Transverse colon (tissue), 4 donors: ENCODE results near the gene ZNF217.
"Not testable (repeated sequence)": the region's sequence is repeated elsewhere in the genome, so short reads cannot be mapped to it uniquely, and the experiment has no call there.

ENCODE experiments used
- CTCF ChIP-seq, 5 experiments: fragments of 200-600 bp in 3 of 5; fragments of 450-650 bp in 2 of 5; sonication (generic) in 3 of 5; IDR thresholded peaks; 1 replicate in 2 of 5; 2 replicates in 3 of 5; pipeline ENCODE4 v1.5.1; 2016 to 2017; ENCODE audit warnings: antibody characterized with exemption in 5 of 5, inconsistent platforms in 3 of 5, mild to moderate bottlenecking in 2 of 5, moderate library complexity in 1 of 5
- EP300 ChIP-seq: sonication (generic); formaldehyde crosslinking; IDR thresholded peaks from one replicate; pipeline ENCODE4 v1.6.1; 2017; ENCODE audit warnings: antibody characterized with exemption, low read depth
- POLR2A ChIP-seq: fragments of 450-650 bp; IDR thresholded peaks from one replicate; pipeline ENCODE4 v1.6.1; 2016; ENCODE audit warnings: antibody characterized with exemption, mild to moderate bottlenecking, moderate library complexity
- POLR2AphosphoS5 ChIP-seq, 3 donors: sonication (generic); formaldehyde crosslinking; IDR thresholded peaks; one replicate each; pipeline ENCODE4 v1.6.1; 2016; ENCODE audit warnings: antibody characterized with exemption in 3 of 3

GRCh38 chr20:53637310-53637709 lies 43.7 kb upstream of the ZNF217 start:
- TF ChIP-seq CTCF (IDR thresholded peaks at IDR 0.05); POLR2A; EP300; POLR2AphosphoS5 (IDR thresholded peaks at IDR 0.05): not testable (repeated sequence)
